HG03060 (cell line): ENCODE results near the gene RAD23A.
"Not testable (repeated sequence)": the region's sequence is repeated elsewhere in the genome, so short reads cannot be mapped to it uniquely, and the experiment has no call there.

Experiments used
- ATAC-seq: cut with Tn5 transposase; IDR thresholded peaks from one replicate; pipeline ENCODE4 v1.9.1; 2021; ENCODE audit warnings: low read depth, moderate number of reproducible peaks; ENCODE audit not compliant: unreplicated experiment

The RAD23A gene

GRCh38 chr19:12937927-12938778 is 7.5 kb upstream of the RAD23A start, which contains the start of gene CALR:
Gene CALR (plus strand): TSS chr19:12938609. CDS start chr19:12938680, 71 bp downstream.
- ATAC-seq, result peak; percentile 67

- ATAC-seq, result peak; percentile 3
These were observed 6.7 kb upstream of the RAD23A start for GRCh38 chr19:12938779-12939601.

- ATAC-seq, result no peak
These were observed 5.7 kb upstream of the RAD23A start for GRCh38 chr19:12939975-12940423.

GRCh38 chr19:12940897-12941296 is 4.8 kb upstream of the RAD23A start:
- ATAC-seq, result no peak

- no peak for ATAC-seq
These were observed 2.1 kb upstream of the RAD23A start for GRCh38 chr19:12943437-12944044.

- no peak for ATAC-seq
These were observed 1.5 kb upstream of the RAD23A start for GRCh38 chr19:12944104-12944674.

- no peak for ATAC-seq
These were observed 545 bp downstream of the RAD23A start for GRCh38 chr19:12946092-12946721.

- ATAC-seq, result no peak
These were observed 1.3 kb downstream of the RAD23A start for GRCh38 chr19:12946731-12947496.

GRCh38 chr19:12947702-12948611 is 2.3 kb downstream of the RAD23A start:
- no peak for ATAC-seq

- ATAC-seq, result no peak
These were observed 3.1 kb downstream of the RAD23A start for GRCh38 chr19:12948612-12949362.

GRCh38 chr19:12949363-12950283 is 4.0 kb downstream of the RAD23A start:
- ATAC-seq, result no peak

- ATAC-seq, result not testable (repeated sequence)
These were observed 6.4 kb downstream of the RAD23A start for GRCh38 chr19:12952050-12952449.

GRCh38 chr19:12952488-12953137 is 7.0 kb downstream of the RAD23A start:
- ATAC-seq, result no peak

- no peak for ATAC-seq
These were observed 7.6 kb downstream of the RAD23A start for GRCh38 chr19:12953138-12953798.

GRCh38 chr19:12953799-12954611 is 8.3 kb downstream of the RAD23A start:
- ATAC-seq, result no peak
